ENCODE data around the gene HCN4. TPM values are rescaled to one million over a fixed set of nuclear protein-coding genes. Genes with fewer than 3 reads are reported as not detected.

Gene HCN4
- total and polyA plus RNA-seq, 2 of the 8 experiments (the other 6 are each of a cell fraction or from before 2014, with no cell fraction given) = 3.7 to 8.5 TPM

GRCh38 chr15:73369154-73369694, 466 bp upstream of the HCN4 start (continued):
- TF ChIP-seq USF2 (IDR thresholded peaks at IDR 0.05; ENCODE audit: low read length) = no peak
- TF ChIP-seq ATF3 (IDR thresholded peaks at IDR 0.05; ENCODE audit: insufficient read depth, low read depth, low read length) = no peak
- TF ChIP-seq E2F6 (IDR thresholded peaks at IDR 0.05) = peak; percentile 81
- TF ChIP-seq KDM1A (IDR thresholded peaks at IDR 0.05; ENCODE audit: borderline replicate concordance, low read length) = no peak
- TF ChIP-seq TAF1 (IDR thresholded peaks at IDR 0.05; ENCODE audit: low read depth, low read length) = no peak
- TF ChIP-seq TAF7 (optimal IDR thresholded peaks at IDR 0.05; ENCODE audit: borderline replicate concordance, low read depth, low read length) = no peak
- TF ChIP-seq KDM4A (IDR thresholded peaks at IDR 0.05; ENCODE audit: low read depth, low read length, severe bottlenecking) = peak; percentile 79
- TF ChIP-seq MAX (IDR thresholded peaks at IDR 0.05) = peak; percentile 69
- no peak for TF ChIP-seq SRF (IDR thresholded peaks at IDR 0.05; ENCODE audit: low read depth, low read length)
- TF ChIP-seq RXRA (IDR thresholded peaks at IDR 0.05; ENCODE audit: insufficient read depth, low read depth, low read length) = no peak
- TF ChIP-seq CHD2 (IDR thresholded peaks at IDR 0.05; ENCODE audit: low read length) = no peak
- TF ChIP-seq MAFK (IDR thresholded peaks at IDR 0.05; ENCODE audit: low read depth, low read length) = no peak
- no peak for TF ChIP-seq CTCF (IDR thresholded peaks at IDR 0.05; ENCODE audit: control extremely low read depth in 1 of 3, insufficient read depth in 1 of 3, low read depth in 1 of 3, low read length in 3 of 3)
- 0 out of 4 replicates have a peak, but pooled peaks of 1 of the 2 experiments have one; percentile 7 for TF ChIP-seq SIN3A (conservative IDR thresholded peaks at IDR 0.05 in 1 of 2, IDR thresholded peaks at IDR 0.05 in 1 of 2; ENCODE audit: low read depth in 1 of 2, low read length in 2 of 2)
- TF ChIP-seq NANOG (IDR thresholded peaks at IDR 0.05; ENCODE audit: insufficient read depth, low read depth, low read length, poor library complexity, severe bottlenecking) = no peak
- no peak for TF ChIP-seq GABPA (IDR thresholded peaks at IDR 0.05; ENCODE audit: borderline replicate concordance, insufficient read depth, low read length)
- TF ChIP-seq ATF2 (IDR thresholded peaks at IDR 0.05; ENCODE audit: low read length) = no peak
